Measurements from ENCODE around the gene TBC1D7. TPM values are rescaled to one million over a fixed set of nuclear protein-coding genes. Genes with fewer than 3 reads are reported as not detected.

TBC1D7 gene
- total and polyA plus RNA-seq, 2 experiments from 2014 or later: 8.5 to 25.8 TPM

DNA sequence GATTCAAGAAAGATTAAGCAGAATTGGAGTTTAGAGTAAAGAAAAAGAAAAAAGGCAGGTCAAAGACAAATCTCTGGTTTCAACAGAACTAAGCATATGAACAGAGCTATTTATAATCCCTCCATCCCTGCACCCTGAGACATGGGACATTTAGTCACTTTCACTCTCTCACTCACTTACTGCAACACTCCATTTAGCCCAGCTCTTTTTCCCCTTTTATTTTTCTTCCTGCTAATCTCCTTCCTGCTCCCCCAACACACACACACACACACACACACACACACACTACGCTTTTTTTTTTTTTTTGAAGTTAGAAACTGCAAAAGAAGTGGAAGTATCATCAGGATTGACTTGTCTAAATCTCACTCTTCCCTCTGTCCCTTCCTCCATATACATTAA is 45.1 kb upstream of the TBC1D7 start:
- H3K79me2 ChIP-seq (ENCODE audit: insufficient read depth): no peaks in the 10 kb centered on the region
- no peaks in the 10 kb centered on the region for H3K36me3 ChIP-seq (ENCODE audit: low read depth)
- no peaks in the 10 kb centered on the region for H3K9me3 ChIP-seq (ENCODE audit: low read depth)
- no peak overlapping the region for H3K9ac ChIP-seq
- no peak overlapping the region for H2AFZ ChIP-seq
- in situ Hi-C loops (cut with MboI): no loop called here
- WGBS, 2 experiments (ENCODE audit: low coverage in 1 of 2, low lambda C conversion rate in 2 of 2, missing lambda C conversion rate in 2 of 2): 92 to 100% methylated on average over 1 of the region's 1 CpG
- peak; percentile 11 for DNase-seq
- H3K4me3 ChIP-seq: no peak overlapping the region
- no peak overlapping the region for H3K27ac ChIP-seq
- no peaks in the 10 kb centered on the region for H4K20me1 ChIP-seq (ENCODE audit: insufficient read depth)
- H3F3A ChIP-seq (ENCODE audit: insufficient read depth): no peaks in the 10 kb centered on the region
- no peaks in the 10 kb centered on the region for H3K9me2 ChIP-seq (ENCODE audit: insufficient read depth)
- TF ChIP-seq EZH2phosphoT487 (IDR thresholded peaks at IDR 0.05; ENCODE audit: insufficient read depth, low read depth): no peak
- peaks cover 6% of the 10 kb centered on the region for H3K4me1 ChIP-seq (ENCODE audit: insufficient read depth)
- H3K27me3 ChIP-seq (replicated peaks; ENCODE audit: insufficient read depth): no peaks in the 10 kb centered on the region
- no peak overlapping the region for H3K4me2 ChIP-seq (ENCODE audit: unreplicated experiment)

DNA sequence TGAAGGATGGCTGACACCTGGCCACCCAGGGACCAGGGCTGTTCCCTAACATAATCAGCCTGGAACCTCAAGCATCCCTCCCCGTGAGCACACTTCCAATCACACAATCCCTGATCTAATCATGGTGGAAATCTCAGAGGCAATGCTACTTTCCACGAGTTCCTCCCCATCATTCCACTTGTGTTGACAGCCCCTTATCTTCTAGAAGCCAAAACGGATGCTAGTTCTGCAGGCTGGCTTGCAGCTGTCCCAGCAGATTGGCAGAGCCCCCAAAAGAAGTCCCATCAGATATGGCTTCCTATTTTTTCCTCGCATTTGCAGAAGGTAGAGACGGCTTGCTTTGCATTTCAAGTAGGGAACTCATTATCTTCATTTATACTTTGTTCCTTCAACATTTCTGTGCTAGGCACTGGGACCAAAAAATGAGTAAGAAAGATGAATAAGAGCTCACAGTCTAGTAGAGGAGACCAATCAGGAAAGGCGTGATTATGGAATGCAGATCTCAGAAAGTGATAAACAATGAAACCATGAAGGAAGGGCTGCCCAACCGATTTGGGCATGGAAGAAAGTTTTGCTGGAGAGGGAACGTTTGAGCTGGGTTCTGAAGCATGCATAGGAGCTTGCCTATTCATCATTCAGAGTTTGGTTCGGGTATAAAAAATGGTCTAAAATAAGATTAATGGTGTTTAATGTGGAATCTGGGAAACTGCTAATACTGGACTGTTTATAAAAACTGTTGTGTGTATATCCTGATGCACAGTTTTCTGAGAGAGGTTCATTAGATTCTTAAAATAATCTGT is 44.6 kb upstream of the TBC1D7 start:
- Histone ChIP-seq H3K4me2 (ENCODE audit: unreplicated experiment) (no peak overlapping the region), H3K27me3 (replicated peaks; ENCODE audit: insufficient read depth) (no peaks in the 10 kb centered on the region), H3K4me3 (no peak overlapping the region), H3K36me3 (ENCODE audit: low read depth) (no peaks in the 10 kb centered on the region), H3K27ac (no peak overlapping the region), H3K79me2 (ENCODE audit: insufficient read depth) (no peaks in the 10 kb centered on the region), H3K4me1 (ENCODE audit: insufficient read depth) (peaks cover 10% of the 10 kb centered on the region), H4K20me1 (ENCODE audit: insufficient read depth) (no peaks in the 10 kb centered on the region), H3K9me3 (ENCODE audit: low read depth) (no peaks in the 10 kb centered on the region), H3F3A (ENCODE audit: insufficient read depth) (no peaks in the 10 kb centered on the region), H2AFZ (no peak overlapping the region), H3K9me2 (ENCODE audit: insufficient read depth) (no peaks in the 10 kb centered on the region), H3K9ac (no peak overlapping the region)
- WGBS, 2 experiments (ENCODE audit: low coverage in 1 of 2, low lambda C conversion rate in 2 of 2, missing lambda C conversion rate in 2 of 2): 75% methylated on average over 9 of the region's 9 CpGs
- in situ Hi-C loops (cut with MboI): no loop called here
- no peak for DNase-seq
- no peak for TF ChIP-seq EZH2phosphoT487 (IDR thresholded peaks at IDR 0.05; ENCODE audit: insufficient read depth, low read depth)
- no peak for TF ChIP-seq EZH2 (IDR thresholded peaks at IDR 0.05; ENCODE audit: insufficient read depth, poor library complexity, severe bottlenecking)

GRCh38 chr6:13372076-13372475 is 43.7 kb upstream of the TBC1D7 start:
- H3K4me2 ChIP-seq (ENCODE audit: unreplicated experiment): no peak overlapping the region
- H3K27me3 ChIP-seq (replicated peaks; ENCODE audit: insufficient read depth): no peaks in the 10 kb centered on the region
- H3K4me3 ChIP-seq: no peak overlapping the region
- in situ Hi-C loops (cut with MboI): no loop called here
- H2AFZ ChIP-seq: no peak overlapping the region
- no peaks in the 10 kb centered on the region for H3F3A ChIP-seq (ENCODE audit: insufficient read depth)
- H3K4me1 ChIP-seq (ENCODE audit: insufficient read depth): peaks cover 10% of the 10 kb centered on the region
- no peak for DNase-seq
- no peaks in the 10 kb centered on the region for H3K79me2 ChIP-seq (ENCODE audit: insufficient read depth)
- 86 to 92% methylated on average over 6 of the region's 6 CpGs for WGBS, 2 experiments (ENCODE audit: low coverage in 1 of 2, low lambda C conversion rate in 2 of 2, missing lambda C conversion rate in 2 of 2)
- no peak overlapping the region for H3K9ac ChIP-seq
- TF ChIP-seq EZH2 (IDR thresholded peaks at IDR 0.05; ENCODE audit: insufficient read depth, poor library complexity, severe bottlenecking) (no peak), EZH2phosphoT487 (IDR thresholded peaks at IDR 0.05; ENCODE audit: insufficient read depth, low read depth) (no peak)
- no peak overlapping the region for H3K27ac ChIP-seq
- H3K36me3 ChIP-seq (ENCODE audit: low read depth): no peaks in the 10 kb centered on the region
- no peaks in the 10 kb centered on the region for H3K9me3 ChIP-seq (ENCODE audit: low read depth)
- H3K9me2 ChIP-seq (ENCODE audit: insufficient read depth): no peaks in the 10 kb centered on the region
- H4K20me1 ChIP-seq (ENCODE audit: insufficient read depth): no peaks in the 10 kb centered on the region

- H3K79me2 ChIP-seq (ENCODE audit: insufficient read depth): no peaks in the 10 kb centered on the region
- no peak overlapping the region for H2AFZ ChIP-seq
- no peaks in the 10 kb centered on the region for H3K27me3 ChIP-seq (replicated peaks; ENCODE audit: insufficient read depth)
- TF ChIP-seq EZH2phosphoT487 (IDR thresholded peaks at IDR 0.05; ENCODE audit: insufficient read depth, low read depth): no peak
- TF ChIP-seq EZH2 (IDR thresholded peaks at IDR 0.05; ENCODE audit: insufficient read depth, poor library complexity, severe bottlenecking): no peak
- H3K36me3 ChIP-seq (ENCODE audit: low read depth): no peaks in the 10 kb centered on the region
- H3K4me1 ChIP-seq (ENCODE audit: insufficient read depth): peaks cover 10% of the 10 kb centered on the region
- no peak overlapping the region for H3K9ac ChIP-seq
- in situ Hi-C loops (cut with MboI): no loop called here
- no peaks in the 10 kb centered on the region for H3K9me3 ChIP-seq (ENCODE audit: low read depth)
- no peak overlapping the region for H3K4me2 ChIP-seq (ENCODE audit: unreplicated experiment)
- H4K20me1 ChIP-seq (ENCODE audit: insufficient read depth): no peaks in the 10 kb centered on the region
- H3K27ac ChIP-seq: no peak overlapping the region
- no peaks in the 10 kb centered on the region for H3F3A ChIP-seq (ENCODE audit: insufficient read depth)
- WGBS, 2 experiments (ENCODE audit: low coverage in 1 of 2, low lambda C conversion rate in 2 of 2, missing lambda C conversion rate in 2 of 2): 76% methylated on average over 9 of the region's 9 CpGs
- no peaks in the 10 kb centered on the region for H3K9me2 ChIP-seq (ENCODE audit: insufficient read depth)
- H3K4me3 ChIP-seq: no peak overlapping the region
- DNase-seq: no peak
These were observed 43.2 kb upstream of the TBC1D7 start for GRCh38 chr6:13371421-13372072.

Data from GM23248 (cell line).